GM13976 (cell line): ENCODE results near the gene CD80.
A peak's percentile ranks its signal among the peaks of the same experiment; 100 is the strongest.

Source experiments
- DNase-seq: peaks from one replicate; pipeline ENCODE4 v3.0.0; 2012; ENCODE audit warnings: low spot score
- CTCF ChIP-seq: IDR thresholded peaks from 2 replicates; pipeline ENCODE4 v1.5.1; 2012; ENCODE audit warnings: borderline replicate concordance, mild to moderate bottlenecking; ENCODE audit not compliant: insufficient read depth; ENCODE audit errors: extremely low read depth, missing control alignments, control extremely low read depth
- in situ Hi-C: fragments of 300-500 bp; cut with MboI; formaldehyde crosslinking; loops from one replicate; pipeline ENCODE4 v1.12.0; 2022; ENCODE audit warnings: low sequenced_read_pairs, mixed read lengths, inconsistent platforms; ENCODE audit not compliant: unreplicated experiment

The CD80 gene, protein sequence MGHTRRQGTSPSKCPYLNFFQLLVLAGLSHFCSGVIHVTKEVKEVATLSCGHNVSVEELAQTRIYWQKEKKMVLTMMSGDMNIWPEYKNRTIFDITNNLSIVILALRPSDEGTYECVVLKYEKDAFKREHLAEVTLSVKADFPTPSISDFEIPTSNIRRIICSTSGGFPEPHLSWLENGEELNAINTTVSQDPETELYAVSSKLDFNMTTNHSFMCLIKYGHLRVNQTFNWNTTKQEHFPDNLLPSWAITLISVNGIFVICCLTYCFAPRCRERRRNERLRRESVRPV

DNA sequence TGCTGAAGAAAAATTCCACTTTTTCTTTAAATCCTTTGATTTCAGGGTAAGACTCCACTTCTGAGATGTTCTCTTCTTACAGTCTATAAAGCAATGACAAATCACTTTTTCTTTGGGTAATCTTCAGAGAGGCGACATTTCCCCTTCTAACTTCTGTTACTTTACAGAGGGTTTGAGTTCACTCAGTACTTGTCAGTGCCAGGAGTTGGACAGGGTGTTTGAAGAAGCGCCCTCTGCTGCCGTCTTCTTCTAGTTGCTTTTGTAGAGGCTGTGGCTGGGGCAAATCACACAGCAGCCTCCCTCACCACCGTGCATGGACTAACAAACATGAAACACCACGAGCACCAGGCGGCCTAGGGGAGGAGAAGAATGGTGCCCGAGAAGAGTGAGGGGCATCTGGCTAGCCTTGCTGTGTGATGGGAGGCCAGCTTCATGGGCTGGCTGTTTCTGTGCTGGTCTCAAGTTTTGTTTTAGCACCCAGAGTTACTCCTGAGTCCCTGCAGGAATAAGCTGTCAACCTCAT is at the start of gene CD80:
Gene CD80 (minus strand): TSS at position 174 of the 523 bp plus-strand sequence. CDS start 1,886 bp downstream, outside the sequence.
- TF ChIP-seq CTCF: peak; percentile 64
- DNase-seq: peak; percentile 59
- in situ Hi-C loops: no loop called here

DNA sequence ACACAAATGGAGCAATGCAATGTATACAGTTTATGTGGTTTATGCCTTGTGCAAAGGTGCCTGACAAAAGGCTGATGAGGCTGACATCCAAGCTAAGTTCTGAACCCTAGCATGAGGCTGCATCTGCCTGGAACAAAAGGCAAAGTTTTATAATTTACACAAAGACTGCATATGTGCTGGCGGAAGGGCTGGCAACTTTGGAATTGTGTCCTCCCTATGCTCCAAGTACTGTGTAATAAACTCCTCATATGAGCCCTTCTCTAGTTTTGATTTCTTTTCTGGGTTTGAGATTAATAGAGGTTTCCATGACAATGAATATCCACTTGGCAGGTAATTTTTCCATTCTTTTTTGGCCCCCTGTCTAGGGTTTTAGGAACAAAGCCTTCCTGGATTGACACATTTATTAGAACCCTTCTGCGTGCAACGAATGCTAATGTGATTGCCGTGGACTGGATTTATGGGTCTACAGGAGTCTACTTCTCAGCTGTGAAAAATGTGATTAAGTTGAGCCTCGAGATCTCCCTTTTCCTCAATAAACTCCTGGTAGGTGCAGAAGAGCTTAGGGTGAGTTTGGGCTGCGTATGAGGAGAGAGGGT is 49.1 kb upstream of the CD80 start:
- no peak for TF ChIP-seq CTCF
- no peak for DNase-seq

DNA sequence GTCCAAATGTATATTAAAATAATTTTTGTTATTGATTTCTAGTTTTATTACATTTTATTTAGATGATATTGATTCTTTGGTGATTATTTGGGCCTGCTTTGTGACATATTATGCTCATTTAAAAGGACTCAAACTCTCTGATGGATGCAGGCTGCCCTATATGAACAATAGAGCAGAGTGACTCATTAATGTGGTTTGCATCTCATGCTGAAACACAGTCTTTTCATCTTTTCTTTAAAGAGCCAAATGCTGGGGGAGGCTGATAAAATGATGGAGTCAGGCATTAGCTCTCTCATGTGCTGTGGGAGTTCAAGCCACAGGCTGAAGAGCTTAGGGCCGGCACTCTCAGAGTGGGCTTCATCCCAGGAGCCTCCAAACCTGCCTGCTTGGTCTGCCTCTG is 45.5 kb upstream of the CD80 start:
- no peak for DNase-seq
- no peak for TF ChIP-seq CTCF
- in situ Hi-C loops: no loop called here

More for the DNA sequence above, 49.1 kb upstream of the CD80 start:
- in situ Hi-C loops: no loop called here

DNA sequence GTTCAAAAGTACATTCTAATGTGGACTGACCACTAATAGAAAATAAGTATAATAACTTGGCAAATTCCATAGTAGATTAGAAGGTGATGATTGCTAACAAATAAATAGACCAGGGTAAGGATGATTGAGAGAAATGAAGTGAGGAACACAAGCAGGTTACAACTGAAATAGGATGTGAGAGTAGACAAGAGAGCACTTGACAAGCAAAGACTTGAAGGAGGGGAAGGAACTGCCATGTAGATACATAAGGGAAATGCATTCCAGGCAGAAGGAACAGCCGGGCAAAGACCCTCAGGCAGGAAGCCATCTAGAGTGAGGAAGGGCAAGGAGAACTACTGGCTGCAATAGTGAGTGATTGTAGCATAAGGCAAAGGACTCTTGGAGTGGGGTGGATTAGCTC is 43.3 kb upstream of the CD80 start:
- in situ Hi-C loops: no loop called here

DNA sequence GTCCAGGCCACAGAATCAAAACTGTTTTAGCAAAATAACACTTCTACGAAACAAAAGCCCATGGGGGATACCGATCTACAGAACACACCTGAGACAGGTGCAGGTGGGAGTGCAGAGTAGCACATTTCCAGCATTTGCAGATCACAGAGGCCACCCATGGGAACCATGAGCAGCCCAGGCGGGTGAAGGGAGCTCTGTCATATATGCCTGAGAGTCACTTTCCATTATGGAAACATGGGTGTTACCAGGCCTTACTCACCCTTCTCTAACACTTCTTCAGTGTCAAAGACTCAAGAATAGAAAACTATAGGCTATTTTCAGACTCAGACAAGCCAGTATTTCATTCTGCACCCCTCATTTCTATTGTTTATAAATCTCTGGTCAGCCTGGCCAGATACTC is 41.7 kb upstream of the CD80 start:
- DNase-seq: no peak
- no peak for TF ChIP-seq CTCF
- in situ Hi-C loops: no loop called here

More for the DNA sequence above, 43.3 kb upstream of the CD80 start:
- TF ChIP-seq CTCF: no peak
- DNase-seq: no peak

GRCh38 chr3:119600732-119601131 is 41.3 kb upstream of the CD80 start:
- DNase-seq: peak; percentile 63
- in situ Hi-C loops: no loop called here
- TF ChIP-seq CTCF: peak; percentile 90
